ENCODE data around the gene FGF21.
A peak's percentile ranks its signal among the peaks of the same experiment; 100 is the strongest.
"Not testable (repeated sequence)": the region's sequence is repeated elsewhere in the genome, so short reads cannot be mapped to it uniquely, and the experiment has no call there.

FGF21 gene

GRCh38 chr19:48750771-48751504, 4.4 kb upstream of the FGF21 start:
- no peak for DNase-seq (ENCODE audit: low read depth in 1 of 2, low spot score in 1 of 2)
- in situ Hi-C loops (cut with HindIII; ENCODE audit: low pct_unique_long_range_greater_than_20kb, low sequenced_read_pairs) = no loop called here
- no peak for TF ChIP-seq JUND (IDR thresholded peaks at IDR 0.05; ENCODE audit: low read depth)

- no peak for TF ChIP-seq JUND (IDR thresholded peaks at IDR 0.05; ENCODE audit: low read depth)
- DNase-seq (ENCODE audit: low read depth in 1 of 2, low spot score in 1 of 2) = no peak
- in situ Hi-C loops (cut with HindIII; ENCODE audit: low pct_unique_long_range_greater_than_20kb, low sequenced_read_pairs) = no loop called here
These were observed 3.4 kb upstream of the FGF21 start for GRCh38 chr19:48751845-48752495.

GRCh38 chr19:48752496-48753365, 2.6 kb upstream of the FGF21 start, which contains the start of gene FUT1:
Gene FUT1, minus strand, starts transcription at chr19:48752641. Its CDS starts 1,360 bp downstream, at chr19:48751281.
- TF ChIP-seq JUND (IDR thresholded peaks at IDR 0.05; ENCODE audit: low read depth) = peak; percentile 69; the same call in 1 of the 2 replicates
- in situ Hi-C loops (cut with HindIII; ENCODE audit: low pct_unique_long_range_greater_than_20kb, low sequenced_read_pairs) = no loop called here
- DNase-seq (ENCODE audit: low read depth in 1 of 2, low spot score in 1 of 2) = peak; percentile 86 to 97

GRCh38 chr19:48755787-48756186, 463 bp downstream of the FGF21 start:
- no peak for TF ChIP-seq JUND (IDR thresholded peaks at IDR 0.05; ENCODE audit: low read depth)
- in situ Hi-C loops (cut with HindIII; ENCODE audit: low pct_unique_long_range_greater_than_20kb, low sequenced_read_pairs) = no loop called here
- DNase-seq (ENCODE audit: low read depth in 1 of 2, low spot score in 1 of 2) = no peak

- TF ChIP-seq JUND (IDR thresholded peaks at IDR 0.05; ENCODE audit: low read depth) = no peak
- in situ Hi-C loops (cut with HindIII; ENCODE audit: low pct_unique_long_range_greater_than_20kb, low sequenced_read_pairs) = no loop called here
- DNase-seq (ENCODE audit: low read depth in 1 of 2, low spot score in 1 of 2) = no peak
These were observed 888 bp downstream of the FGF21 start for GRCh38 chr19:48756212-48756611.

GRCh38 chr19:48756686-48757085, 1.4 kb downstream of the FGF21 start:
- DNase-seq (ENCODE audit: low read depth in 1 of 2, low spot score in 1 of 2) = no peak
- in situ Hi-C loops (cut with HindIII; ENCODE audit: low pct_unique_long_range_greater_than_20kb, low sequenced_read_pairs) = no loop called here
- TF ChIP-seq JUND (IDR thresholded peaks at IDR 0.05; ENCODE audit: low read depth) = no peak

GRCh38 chr19:48757089-48757675, 1.9 kb downstream of the FGF21 start:
- in situ Hi-C loops (cut with HindIII; ENCODE audit: low pct_unique_long_range_greater_than_20kb, low sequenced_read_pairs) = no loop called here
- no peak for DNase-seq (ENCODE audit: low read depth in 1 of 2, low spot score in 1 of 2)
- TF ChIP-seq JUND (IDR thresholded peaks at IDR 0.05; ENCODE audit: low read depth) = no peak

GRCh38 chr19:48757741-48758144, 2.4 kb downstream of the FGF21 start:
- no peak for DNase-seq (ENCODE audit: low read depth in 1 of 2, low spot score in 1 of 2)
- in situ Hi-C loops (cut with HindIII; ENCODE audit: low pct_unique_long_range_greater_than_20kb, low sequenced_read_pairs) = no loop called here
- TF ChIP-seq JUND (IDR thresholded peaks at IDR 0.05; ENCODE audit: low read depth) = no peak

GRCh38 chr19:48760504-48761205, 5.3 kb downstream of the FGF21 start:
- in situ Hi-C loops (cut with HindIII; ENCODE audit: low pct_unique_long_range_greater_than_20kb, low sequenced_read_pairs) = no loop called here
- TF ChIP-seq JUND (IDR thresholded peaks at IDR 0.05; ENCODE audit: low read depth) = no peak
- DNase-seq (ENCODE audit: low read depth in 1 of 2, low spot score in 1 of 2) = no peak

GRCh38 chr19:48765816-48766215, 10.5 kb downstream of the FGF21 start:
- in situ Hi-C loops (cut with HindIII; ENCODE audit: low pct_unique_long_range_greater_than_20kb, low sequenced_read_pairs); DNase-seq (ENCODE audit: low read depth in 1 of 2, low spot score in 1 of 2): not testable (repeated sequence)

GRCh38 chr19:48768171-48768753, 12.9 kb downstream of the FGF21 start:
- in situ Hi-C loops (cut with HindIII; ENCODE audit: low pct_unique_long_range_greater_than_20kb, low sequenced_read_pairs); DNase-seq (ENCODE audit: low read depth in 1 of 2, low spot score in 1 of 2): not testable (repeated sequence)
